ENCODE results near the gene ELAVL1.
"Not testable (repeated sequence)": the region's sequence is repeated elsewhere in the genome, so short reads cannot be mapped to it uniquely, and the experiment has no call there.

Gene ELAVL1

DNA sequence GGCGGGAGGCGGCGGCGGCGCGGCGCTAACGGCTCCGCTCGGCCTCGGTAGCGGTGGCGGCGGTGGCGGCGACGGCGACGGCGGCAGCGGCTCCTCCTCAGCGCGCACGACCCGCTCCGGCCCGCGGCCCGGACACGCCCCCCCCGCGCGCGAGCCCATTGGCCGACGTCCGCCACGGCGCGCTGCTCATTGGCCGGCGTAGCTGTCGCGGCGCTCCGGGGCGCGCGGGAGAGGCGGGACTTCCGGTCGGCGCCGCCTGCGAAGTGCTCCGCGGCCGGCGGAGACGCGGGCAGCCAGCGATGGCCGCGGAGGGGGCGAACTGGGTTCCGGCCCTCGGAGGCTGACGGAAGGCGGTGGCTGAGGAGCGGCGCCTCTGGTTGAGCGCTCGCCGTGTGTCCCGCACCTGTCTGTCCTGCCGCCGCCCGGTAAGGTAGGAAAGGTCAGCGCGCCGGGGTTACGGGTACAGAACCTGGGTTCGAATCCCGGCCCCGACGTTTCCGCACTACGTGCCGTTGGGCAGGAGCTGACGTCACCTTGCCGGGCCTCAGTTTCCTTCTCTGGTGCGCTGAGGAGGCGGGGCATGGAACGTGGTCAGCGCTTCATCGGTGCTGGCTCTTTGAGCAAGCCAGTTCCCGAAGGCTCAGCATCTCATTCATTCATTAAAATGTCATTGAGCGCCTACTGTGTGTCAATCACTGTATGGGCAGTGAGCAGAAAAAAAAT, at the start of gene ELAVL1:
ELAVL1 (minus strand) TSS at position 108 of the 723 bp plus-strand sequence. CDS start 13,826 bp downstream, outside the sequence.
- peak; percentile 76 for DNase-seq

DNA sequence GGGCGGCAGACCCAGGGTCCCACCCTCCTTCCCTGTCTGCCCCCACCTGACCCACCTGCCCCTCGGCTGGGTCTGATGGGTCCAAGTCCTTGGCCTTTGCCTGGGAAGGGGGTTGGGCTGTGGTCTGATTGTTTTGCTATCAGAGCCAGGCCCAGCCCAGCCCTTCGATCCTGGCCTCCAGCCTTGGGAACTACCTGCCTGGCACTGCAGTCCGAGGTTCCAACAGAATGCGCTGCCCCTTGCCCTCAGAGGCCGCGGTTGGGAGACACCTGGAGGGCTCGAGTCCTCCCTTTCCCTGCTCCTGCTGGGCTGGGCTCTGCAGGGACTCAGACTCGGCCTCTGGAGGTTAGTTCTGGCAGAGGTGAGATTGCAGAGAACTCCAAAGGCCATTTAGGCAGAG, 48.7 kb upstream of the ELAVL1 start:
- DNase-seq = no peak

DNA sequence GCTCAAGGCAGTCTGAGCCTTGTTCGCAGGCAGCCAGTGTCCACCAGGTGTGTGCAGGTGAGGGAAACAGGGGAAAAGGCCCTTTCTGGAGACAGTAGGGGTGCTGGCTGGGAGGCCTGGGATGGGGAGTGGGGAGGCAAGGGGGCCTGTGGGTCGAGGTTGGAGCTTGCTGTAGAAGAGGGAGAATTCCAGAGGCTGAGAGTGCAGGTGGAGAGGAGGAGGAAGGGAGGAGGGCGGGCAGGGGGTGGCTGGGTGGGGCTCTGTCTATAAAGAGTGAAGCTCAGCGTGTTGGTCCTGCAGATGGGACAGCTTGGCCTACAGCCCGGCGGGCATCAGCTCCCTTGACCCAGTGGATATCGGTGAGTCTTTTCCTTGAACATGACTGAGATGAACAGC, 47.0 kb upstream of the ELAVL1 start, which contains the start of gene CCL25:
CCL25 (plus strand) TSS at position 297 of the 396 bp plus-strand sequence. CDS start 290 bp downstream, outside the sequence.
- DNase-seq = no peak

DNA sequence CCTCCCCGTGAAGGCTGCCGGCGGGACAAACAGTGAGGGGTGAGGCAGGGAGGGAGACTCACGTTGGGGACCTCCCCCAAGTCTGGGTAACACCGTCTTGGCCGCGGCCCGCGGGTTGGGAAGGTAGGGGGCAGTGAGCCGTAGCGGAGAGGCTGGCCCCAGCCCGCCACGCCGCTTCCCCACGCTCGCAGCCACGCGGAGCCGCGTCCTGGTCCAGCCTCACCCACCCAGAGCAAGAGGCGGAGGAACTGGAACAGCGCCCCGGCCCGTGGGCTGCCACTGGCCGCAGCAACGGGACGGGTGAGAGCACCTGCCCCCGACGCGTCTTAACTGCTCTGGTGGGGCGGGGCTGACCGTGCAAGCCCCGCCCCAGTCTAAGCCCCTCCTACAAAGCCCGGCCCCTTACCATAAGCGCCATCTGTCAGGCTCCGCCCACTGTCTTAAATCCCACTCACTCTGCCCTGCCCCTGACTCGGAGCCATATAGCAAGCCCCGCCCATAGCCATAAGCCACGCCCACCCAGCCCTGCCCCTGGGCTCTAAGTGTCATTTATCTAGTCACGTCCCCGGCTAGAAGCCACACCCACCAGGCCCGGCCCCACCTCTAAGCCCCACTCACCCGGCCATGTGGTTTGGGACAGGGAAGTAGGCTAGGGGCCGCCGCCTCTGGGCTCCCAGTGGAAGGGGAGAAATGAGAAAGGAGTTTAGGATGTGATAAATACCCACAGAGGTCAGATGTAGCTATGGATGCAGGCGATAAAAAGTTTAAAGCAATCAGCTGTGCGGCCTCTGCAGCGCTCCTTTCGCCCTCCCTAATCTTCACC, 45.0 kb upstream of the ELAVL1 start:
- peak; percentile 5 for DNase-seq

DNA sequence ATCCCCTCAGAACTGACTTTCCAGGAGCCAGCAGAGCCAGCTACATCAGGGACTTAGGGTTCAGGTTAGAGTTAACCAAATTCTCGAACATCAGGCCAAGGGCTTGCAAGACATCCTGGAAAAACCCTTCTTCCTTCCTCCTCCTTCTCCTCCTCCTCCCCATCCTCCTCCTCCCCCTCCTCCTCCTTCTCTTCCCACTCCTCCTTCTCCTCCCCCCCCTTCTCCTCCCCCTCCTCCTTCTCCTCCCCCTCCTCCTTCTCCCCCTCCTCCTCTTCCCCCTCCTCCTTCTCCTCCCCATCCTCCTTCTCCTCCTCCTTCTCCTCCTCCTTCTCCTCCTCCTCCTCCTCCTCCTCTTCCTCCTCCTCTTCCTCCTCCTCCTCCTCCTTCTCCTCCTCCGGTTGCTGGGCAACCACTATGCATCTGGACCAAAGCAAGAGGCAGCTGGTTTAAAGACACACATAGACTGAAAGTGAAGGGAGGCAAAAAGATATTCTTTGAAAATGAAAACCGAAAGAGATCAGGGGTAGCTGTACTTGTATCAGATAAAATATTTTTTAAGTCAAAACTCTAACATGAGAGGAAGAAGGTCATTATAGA, 41.2 kb upstream of the ELAVL1 start:
- DNase-seq = no peak

DNA sequence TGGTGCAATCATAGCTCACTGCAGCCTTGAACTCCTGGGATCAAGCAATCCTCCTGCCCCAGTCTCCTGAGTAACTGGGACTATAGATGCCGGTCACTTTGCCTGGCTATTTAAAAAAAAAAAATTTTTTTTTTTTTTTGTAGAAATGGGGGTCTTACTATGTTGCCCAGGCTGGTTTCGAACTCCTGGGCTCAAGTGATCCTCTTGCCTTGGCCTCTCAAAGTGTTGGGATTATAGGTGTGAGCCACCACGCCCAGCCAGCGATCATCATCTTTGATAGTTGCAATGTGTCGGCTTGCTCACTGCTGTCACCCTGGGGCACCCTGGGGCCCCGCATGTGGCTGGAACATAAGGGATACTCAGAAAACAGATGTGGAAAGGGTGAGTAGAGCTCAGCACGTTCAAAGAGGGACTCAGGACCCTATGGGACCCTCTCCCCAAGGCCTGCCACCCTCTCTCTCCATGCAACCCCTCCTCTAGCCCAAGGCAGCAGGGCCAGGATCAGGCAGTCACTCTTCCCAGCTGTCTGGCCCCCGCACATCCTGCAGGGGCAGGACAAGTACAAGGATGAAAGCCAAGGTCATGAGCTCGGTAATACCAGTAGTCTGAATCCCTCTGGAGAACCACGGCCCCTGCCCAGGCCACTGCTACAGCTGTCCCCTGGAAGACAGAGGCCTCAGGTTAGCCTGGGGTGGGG, 40.6 kb upstream of the ELAVL1 start:
- no peak for DNase-seq

DNA sequence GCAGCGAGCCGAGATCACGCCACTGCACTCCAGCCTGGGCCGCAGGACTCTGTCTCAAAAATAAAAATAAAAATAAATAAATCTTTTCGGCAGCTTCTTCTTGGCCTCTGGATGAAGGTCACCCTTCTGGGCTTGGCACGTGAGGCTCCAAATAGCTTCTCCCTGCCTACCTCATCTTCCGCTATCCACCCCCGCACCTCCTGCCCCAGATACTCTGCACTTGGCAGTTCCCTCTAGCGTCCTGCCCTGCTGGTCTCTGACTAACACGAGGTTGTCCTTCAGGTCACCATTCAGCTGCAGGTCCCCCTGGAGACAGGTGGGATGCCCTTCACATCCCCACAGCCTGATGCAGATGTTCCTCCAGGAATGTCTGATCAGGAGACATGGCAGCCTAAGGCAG, 38.6 kb upstream of the ELAVL1 start:
- no peak for DNase-seq

DNA sequence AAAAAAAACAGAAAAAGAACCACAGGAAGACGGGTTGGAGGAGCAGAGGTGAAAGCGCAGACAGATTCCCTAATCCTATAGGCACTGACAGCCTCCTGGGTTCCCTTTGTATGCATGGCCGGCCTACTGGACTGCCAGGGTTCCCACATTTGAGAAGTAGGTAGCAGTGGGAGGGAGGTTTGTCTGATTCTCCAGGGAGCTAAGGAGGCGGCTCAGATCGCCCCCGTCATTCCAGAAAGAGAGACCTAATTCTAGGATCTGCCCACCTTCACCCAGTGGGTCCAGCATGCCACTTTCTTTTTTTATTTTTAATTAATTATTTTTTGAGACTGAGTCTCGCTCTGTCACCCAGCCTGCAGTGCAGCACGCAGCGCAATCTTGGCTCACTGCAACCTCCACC, 37.5 kb upstream of the ELAVL1 start:
- no peak for DNase-seq

DNA sequence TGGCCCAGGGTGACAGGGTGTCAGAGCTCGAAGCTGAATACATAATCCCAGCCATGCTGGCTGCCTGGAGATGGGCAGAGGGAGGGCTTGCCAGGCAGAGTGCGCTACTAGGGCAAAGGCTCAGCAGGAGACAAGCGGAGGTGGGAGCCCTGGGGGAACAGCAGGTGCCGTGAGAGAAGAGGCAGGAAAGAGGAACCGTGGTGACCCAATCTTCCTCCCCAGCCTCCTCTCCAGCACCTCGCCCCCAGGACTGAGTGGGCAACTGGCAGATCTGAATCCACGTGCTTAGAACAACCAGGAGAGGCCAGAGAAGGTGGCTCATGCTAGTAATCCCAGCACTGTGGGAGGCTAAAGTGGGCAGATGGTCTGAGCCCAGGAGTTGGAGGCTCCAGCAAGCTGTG, 36.1 kb upstream of the ELAVL1 start:
- no peak for DNase-seq

DNA sequence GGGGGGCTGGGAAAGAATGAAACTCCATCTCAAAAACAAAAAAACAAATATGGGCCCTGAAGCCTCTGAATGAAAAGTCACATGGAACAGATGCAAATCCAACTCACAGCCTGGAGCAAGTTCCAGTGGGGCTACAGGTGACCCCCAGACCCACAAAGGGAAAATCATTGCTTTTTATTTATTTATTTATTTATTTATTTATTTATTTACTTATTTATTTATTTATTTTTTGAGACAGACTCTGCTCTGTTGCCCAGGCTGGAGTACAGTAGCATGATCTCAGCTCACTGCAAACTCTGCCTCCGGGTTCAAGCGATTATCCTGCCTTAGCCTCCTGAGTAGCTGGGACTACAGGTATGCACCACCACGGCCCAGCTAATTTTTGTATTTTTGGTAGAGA, 33.8 kb upstream of the ELAVL1 start:
- DNase-seq = no peak

DNA sequence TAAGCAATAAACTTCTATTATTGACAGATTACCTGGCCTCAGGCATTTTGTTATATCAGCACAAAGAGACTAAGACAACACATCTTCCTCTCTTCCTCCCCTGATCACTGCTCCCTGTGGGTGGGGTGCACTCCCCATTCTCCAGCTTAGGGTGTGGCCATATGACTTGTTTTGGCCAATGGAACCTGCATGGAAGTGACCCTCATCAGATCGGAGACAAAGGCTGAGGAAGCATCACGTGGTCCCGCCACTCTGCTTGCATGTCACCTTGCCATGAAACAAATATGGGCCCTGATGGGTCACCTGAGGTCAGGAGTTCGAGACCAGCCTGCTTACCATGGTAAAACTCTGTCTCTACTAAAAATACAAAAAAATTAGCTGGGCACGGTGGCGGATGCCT, 33.4 kb upstream of the ELAVL1 start:
- DNase-seq = no peak

DNA sequence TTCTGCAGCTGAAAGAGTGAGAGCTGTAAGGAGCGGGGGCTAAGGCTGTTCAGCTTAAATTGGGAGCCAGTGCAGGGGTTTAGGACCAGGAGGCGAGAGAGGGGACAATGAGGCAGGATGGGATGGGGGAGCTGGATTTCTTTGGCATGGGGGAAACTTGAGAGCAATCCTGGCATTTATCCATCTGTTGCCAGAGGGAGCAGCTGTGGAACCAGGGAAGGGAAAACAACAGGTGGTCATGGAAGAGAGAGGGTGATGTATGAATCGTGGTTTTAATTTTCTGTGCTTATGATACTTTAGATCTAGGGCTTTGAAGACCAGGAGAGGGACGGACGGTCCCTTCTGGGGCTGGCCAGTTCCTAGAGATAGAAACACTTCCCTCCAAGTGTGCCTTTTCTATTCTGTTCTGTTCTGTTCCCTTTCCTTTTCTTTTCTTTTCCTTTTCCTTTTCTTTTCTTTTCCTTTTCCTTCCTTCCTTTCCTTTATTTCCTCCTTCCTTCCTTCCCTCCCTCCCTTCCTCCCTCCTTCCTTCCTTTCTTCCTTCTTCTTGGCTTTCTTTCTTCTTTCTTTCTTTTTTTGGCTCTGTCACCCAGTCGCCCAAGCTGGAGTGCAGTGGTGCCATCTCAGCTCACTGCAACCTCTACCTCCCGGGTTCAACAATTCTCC, 31.1 kb upstream of the ELAVL1 start:
- no peak for DNase-seq

DNA sequence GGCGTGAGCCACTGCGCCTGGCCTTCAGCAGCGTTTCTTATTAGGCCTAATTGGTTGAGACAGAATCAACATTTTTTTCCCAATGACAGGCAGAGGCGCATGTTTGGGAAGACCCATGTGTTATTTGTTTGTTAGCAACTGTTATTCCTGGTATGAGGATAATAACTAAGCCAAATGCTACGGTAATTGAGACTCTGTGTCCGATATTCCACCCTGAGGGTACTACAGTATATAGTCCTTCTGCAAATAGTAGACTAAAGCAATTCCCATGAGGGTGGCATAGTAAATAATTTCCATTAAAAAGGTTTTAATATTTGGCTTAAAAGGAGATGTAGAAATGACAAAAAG, 28.7 kb upstream of the ELAVL1 start:
- no peak for DNase-seq

DNA sequence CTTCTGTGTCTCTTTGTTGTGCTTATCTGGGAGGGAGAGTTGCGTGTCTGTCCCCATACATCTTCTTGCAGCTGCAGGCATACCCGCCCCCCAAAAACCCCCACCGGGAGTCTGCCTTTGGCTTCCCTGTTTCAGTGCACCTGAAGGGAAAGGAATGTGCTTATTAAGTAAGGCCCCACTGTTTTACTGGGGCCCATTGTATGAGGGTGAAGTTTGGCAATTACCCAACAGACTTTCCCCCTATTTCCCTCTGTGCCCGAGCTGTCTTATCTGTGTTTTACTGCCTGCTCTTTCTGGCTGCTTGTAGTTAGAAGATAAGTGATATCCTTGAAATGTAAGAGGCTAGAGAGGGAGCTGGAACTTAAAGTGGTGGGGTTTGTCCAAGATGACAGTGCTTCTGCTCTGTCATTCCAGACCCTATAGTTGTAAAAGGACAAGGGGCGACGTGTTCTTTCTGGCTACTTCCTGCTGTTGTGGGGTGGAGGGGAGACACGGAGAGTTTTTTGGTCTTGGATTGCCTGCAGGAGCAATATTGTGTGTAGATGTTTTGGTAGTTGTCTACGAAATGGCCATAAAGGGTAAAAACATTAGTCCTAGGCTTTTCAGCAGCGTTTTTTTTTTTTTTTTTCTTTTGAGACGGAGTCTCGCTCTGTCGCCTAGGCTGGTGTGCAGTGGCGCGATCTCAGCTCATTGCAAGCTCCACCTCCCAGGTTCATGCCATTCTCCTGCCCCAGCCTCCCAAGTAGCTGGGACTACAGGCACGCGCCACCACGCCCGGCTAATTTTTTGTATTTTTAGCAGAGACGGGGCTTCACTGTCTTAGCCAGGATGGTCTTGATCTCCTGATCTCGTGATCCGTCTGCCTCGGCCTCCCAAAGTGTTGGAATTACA, 28.1 kb upstream of the ELAVL1 start:
- not testable (repeated sequence) for DNase-seq

DNA sequence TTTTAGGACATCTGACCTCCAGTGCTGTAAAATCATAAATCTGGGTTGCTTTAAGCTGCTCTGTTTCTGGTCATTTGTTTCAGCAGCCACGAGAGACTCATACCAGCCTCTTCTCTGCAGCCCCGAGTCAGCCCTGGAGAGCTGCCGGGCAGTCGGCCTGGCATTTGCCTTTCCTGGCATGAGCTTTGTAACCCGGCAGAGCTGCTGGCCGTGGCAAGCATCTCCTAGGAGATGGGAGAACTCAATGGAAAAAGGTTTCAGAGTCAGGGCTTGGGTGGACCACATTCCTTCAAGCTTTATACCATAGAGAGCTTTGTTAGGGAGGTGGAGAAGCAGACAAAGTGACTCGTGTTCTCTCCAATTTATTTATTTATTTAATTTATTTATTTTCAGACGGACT, 25.5 kb upstream of the ELAVL1 start:
- DNase-seq = no peak

DNA sequence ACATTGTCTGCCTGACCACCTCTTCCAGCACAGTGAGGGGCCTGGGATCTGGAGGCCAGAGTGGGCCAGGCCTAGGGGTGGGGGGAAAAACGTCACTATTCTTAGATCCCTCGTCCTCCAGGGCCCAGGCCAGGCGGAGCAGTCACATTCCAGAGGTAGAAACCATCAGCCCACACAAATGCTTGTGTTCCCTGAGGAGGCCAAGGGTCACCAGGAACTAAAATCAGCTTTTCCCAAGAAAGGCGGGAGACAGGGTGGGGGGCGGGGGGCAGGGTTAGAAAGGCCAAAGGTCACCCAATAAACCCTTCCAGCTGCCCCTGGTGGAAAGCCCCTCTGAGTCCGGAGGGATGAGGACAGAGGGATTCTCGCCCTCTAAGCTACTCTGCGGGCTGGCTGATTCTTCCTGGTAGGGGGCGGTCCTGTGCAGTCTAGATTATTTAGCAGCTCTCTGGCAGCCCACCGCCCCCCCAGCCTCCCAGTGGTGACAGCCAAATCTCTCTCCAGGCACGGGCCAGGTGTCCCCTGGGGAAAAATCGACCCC, 23.6 kb upstream of the ELAVL1 start:
- no peak for DNase-seq

DNA sequence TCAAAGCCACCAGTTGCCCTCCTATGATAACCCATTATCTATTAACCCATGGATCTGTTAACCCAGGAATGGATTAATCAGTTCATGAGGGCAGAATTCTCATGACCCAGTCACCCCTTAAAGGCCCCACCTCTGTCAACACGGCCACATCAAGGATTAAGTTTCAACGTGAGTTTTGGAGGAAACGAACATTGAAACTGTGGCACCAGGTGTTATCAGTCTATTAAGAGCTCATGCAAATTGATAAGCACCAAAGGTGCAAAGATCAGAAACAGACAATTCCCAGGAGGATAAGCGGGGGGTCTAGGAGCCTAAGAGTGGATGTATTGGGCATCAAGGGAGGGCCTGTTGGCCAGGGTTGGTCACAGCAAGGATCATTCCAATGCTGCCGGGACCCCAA, 19.9 kb upstream of the ELAVL1 start:
- no peak for DNase-seq

DNA sequence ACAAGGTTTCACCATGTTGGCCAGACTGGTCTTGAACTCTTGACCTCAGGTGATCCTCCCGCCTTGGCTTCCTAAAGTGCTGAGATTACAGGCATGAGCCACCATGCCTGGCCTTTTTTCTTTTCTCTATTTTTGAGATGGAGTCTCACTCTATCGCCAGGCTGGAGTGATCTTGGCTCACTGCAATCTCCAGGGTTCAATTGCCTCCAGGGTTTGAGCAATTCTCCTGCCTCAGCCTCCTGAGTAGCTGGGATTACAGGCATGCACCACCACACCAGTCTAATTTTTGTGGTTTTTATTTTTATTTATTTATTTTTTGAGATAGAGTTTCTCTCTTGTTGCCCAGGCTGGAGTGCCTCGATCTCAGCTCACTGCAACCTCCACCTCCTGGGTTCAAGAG, 18.8 kb upstream of the ELAVL1 start:
- DNase-seq = not testable (repeated sequence)

DNA sequence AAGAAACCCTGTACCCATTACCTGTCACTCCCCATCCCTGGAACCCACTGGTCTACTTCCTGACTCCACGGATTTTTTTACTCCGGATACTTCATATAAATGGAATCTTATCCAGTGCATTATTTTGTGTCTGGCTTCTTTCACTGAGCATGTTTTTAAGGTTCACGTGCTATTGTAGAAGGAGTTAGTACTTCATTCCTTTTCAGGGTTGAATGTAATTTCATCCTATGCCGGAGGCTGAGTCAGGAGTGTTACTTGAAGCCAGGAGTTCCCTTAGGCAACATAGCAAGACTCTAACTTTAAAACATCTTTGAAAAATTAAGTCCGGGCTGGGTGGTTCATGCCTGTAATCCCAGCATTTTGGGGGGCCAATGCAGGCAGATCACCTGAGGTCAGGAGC, 17.9 kb upstream of the ELAVL1 start:
- DNase-seq = no peak

DNA sequence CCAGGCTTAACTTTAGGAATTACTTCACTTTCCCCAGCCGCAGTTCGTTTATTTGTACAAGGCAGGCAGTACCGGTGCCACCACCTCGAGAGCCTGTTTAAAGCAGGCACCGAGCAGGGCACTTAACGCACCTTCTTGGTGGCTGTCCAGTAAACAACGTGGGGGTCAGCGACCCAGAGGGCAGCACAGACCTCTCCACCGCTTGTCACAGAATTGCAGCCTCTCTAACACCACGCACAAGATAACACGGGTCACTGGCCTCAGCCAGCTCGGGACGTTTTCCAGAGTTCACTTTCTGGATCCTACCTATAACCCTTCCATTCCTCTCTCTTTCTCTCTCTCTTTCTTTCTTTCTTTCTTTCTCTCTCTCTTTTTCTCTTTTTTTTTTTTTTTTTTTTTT, 16.8 kb upstream of the ELAVL1 start:
- no peak for DNase-seq

DNA sequence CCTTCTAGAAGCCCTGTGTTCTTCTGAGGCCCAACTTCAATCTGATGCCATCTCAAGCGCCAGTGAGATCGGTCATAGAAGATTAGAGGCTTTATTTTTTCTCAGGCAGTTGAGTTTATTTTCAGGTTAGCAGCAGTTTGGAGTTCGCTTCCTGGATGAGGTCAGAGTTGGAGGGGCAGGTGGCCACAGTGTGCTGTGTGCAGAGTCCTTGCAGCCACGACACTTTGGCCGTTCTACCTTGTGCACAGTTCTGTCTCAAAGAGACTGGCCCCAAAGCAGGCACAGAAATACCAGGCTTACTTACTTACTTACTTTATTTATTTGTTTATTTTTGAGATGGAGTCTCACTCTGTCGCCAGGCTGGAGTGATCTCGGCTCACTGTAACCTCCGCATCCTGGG, 15.9 kb upstream of the ELAVL1 start:
- DNase-seq = no peak
